HG03139 (cell line): ENCODE measurements around the gene SLC25A10.

Source experiments
- ATAC-seq: cut with Tn5 transposase; IDR thresholded peaks from one replicate; pipeline ENCODE4 v1.9.1; 2021; ENCODE audit not compliant: unreplicated experiment

SLC25A10 gene

DNA sequence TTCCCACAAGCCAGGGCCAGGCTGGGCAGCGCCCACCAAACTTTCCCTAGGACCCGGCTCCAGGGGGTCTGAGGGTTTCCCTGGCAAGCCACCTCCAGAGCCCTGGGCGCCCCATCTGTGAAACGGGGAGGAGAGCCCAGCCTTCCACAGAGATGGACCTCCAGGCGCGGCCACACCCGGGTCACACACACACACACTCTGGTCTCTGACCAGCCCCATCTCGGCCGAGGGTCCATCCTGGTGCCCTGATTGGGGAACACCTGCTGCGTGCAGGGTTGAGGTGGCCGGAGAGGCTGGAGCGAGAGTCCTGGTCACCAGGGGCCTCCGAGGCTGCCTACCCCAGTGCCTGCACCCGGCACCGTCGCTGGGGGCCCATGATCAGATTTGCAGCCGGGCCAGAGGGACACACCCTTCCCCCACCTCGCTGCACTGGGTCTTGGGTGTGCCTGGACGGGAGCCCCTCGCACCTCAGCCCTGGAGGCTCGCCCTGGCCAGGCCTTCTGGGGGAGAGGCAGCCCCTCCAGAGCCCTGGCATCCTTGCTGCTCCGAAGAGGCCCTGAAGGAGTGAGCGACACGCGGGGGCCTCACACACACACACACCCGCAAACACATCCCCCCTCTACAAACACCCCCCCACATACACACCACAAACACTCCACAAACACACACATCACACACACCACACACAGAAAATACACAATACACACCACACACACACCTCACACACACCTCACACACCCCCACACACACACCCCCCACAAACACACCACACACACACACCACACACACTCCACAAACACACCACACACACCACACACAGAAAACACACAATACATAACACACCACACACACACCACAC lies 29.7 kb downstream of the SLC25A10 start:
- no peak for ATAC-seq
